Right lung (tissue), 5 donors: ENCODE data around the gene WFIKKN1. TPM values are rescaled to one million over a fixed set of nuclear protein-coding genes. Genes with fewer than 3 reads are reported as not detected.

Experiments used
- DNase-seq, 2 donors: peaks; one replicate each; pipeline ENCODE4 v3.0.0-alpha.2; 2013
- polyA plus RNA-seq, 5 donors: library from polyadenylated mRNA; unstranded; fragments of 120-200 nt; gene quantifications; one replicate each; pipeline versions ENCODE4 v1.2.1 to v1.2.3, GENCODE V29; 2013; ENCODE audit warnings: inconsistent platforms in 1 of 5, low replicate concordance in 1 of 5; ENCODE audit not compliant: insufficient read length in 5 of 5, insufficient read depth in 1 of 5

Gene WFIKKN1
- polyA plus RNA-seq, 5 donors, result 0.20 to 1.2 (median 0.36) TPM

DNA sequence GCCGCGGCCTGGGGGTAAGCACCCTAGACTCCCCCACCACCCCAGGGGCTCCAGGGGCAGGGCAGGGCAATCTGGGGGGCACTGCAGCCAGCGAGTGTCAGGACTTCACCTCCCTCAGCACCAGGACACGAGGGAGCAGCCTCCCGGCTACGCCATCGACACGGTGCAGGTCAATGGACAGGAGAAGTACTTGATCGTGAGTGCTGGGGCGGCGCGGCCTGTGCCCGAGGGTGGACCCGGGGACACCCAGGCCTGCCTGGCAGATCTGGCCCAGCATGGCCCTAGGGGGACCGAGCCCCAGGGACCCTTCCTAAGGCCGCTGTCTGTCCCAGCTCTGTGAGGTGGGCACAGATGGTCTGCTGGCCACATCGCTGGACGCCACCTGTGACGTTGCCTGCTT is 41.6 kb downstream of the WFIKKN1 start:
- DNase-seq, result no peak

DNA sequence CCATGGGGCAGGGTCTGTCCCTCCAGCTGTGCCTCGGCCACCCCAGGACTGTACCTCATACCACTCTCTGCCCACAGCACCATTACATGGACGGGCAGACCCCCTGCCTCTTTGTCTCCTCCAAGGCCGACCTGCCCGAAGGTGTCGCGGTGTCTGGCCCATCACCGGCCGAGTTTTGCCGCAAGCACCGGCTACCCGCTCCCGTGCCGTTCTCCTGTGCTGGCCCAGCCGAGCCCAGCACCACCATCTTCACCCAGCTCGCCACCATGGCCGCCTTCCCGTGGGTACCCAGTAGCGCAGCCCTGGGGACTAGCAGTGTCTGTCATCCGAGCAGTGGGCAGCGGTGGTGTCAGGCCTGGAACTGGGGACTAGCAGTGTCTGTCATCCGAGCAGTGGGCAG is 42.1 kb downstream of the WFIKKN1 start:
- no peak for DNase-seq

DNA sequence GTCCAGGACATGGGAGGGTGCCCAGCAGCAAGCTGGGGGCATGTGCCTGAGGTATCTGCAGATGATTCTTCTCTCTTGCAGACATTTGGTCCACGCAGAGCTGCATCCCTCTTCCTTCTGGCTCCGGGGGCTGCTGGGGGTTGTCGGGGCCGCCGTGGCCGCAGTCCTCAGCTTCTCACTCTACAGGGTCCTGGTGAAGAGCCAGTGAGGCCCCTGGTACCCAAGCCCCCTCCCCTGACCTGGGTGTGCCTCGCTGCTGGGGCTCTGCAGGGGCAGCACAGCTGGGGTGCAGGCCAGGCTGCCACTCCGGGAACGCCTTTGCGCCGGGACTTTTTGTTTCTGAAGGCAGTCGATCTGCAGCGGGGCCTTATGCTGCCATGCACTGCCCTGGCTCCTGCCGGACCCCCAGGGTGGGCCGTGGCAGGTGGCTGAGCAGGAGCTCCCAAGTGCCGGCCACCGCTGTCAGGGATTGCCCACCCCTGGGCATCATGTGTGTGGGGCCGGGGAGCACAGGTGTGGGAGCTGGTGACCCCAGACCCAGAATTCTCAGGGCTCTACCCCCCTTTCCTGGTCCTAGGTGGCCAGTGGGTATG is 42.7 kb downstream of the WFIKKN1 start:
- no peak for DNase-seq

DNA sequence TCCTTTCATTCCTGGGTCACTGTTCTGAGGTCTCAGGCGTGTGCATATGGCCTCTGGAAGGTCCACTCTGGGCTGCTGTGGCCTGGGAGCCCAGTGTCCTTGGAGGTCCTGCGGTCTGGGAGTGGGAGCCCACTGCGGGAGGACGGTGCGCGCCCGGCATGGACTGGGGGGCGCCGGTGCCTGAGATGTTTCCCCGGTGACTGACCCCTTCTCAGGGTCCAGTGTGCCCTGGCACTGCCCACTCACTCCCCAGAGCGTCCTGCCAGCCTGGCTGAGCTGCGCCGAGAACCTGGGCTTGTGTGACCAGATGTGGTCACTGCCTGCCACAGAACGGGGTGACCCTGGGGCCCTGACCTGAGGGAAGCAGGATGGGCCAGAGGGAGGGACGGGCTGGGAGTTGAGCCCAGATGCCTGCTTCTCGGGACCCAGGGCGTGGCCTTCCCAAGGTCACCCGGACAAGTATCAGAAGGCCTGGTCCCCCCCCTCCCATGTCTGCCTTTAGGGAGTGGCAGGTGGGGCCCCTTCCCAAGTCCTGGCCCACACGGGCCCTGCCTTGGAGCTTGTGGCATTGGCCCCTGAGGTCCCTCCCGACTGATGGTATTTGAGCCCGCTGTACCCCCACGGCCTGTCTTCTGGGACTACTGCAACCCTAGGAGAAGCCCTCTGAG is 43.6 kb downstream of the WFIKKN1 start:
- DNase-seq, result no peak

DNA sequence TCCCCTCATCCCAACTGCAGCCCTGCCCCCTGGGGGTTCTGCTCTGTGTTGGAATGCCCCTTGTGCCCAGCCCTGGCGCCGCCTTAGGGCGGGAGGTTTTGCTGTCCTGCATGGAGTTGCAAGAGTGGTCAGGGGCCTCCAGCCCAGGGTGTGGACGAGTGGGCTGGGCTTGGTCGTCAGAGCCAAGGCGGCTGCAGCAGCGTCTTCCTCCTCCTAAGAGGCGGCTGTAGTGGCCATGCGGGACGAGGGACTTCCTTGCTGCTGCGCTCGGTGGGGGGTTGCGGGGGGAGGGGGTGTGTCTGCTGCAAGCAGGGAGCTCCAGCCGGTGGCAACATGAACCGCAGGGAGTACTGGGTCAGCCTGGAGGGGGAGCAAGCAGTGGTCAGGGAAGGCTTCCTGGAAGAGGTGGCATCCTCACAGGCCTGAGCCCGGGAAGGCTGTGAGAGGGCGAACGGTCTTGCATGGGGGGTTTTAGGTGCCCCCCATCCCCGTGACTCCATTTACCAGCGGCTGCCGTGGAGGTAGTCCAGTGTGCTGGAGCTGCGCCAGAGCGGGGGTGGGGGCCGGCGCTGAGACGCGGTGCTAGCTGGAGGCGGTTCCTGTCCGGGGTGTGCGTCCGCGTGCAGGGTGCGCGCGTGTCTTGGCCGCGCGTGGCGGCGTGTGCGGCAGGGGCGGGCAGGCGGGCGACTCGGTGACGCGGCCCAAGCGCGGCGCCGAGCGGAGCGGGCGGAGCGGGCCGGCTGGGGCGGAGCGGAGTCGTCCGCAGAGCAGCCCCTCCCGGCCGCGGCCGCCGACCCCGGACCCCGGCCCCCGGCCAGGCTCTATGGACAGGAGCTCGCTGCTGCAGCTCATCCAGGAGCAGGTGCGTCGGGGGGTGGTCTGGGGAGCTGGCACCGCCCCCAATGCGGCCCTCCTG is 44.4 kb downstream of the WFIKKN1 start, which contains the start of gene RHBDL1:
RHBDL1 (plus strand) TSS at position 704 of the 916 bp plus-strand sequence; CDS start at position 824, 120 bp downstream.
- DNase-seq, result no peak

DNA sequence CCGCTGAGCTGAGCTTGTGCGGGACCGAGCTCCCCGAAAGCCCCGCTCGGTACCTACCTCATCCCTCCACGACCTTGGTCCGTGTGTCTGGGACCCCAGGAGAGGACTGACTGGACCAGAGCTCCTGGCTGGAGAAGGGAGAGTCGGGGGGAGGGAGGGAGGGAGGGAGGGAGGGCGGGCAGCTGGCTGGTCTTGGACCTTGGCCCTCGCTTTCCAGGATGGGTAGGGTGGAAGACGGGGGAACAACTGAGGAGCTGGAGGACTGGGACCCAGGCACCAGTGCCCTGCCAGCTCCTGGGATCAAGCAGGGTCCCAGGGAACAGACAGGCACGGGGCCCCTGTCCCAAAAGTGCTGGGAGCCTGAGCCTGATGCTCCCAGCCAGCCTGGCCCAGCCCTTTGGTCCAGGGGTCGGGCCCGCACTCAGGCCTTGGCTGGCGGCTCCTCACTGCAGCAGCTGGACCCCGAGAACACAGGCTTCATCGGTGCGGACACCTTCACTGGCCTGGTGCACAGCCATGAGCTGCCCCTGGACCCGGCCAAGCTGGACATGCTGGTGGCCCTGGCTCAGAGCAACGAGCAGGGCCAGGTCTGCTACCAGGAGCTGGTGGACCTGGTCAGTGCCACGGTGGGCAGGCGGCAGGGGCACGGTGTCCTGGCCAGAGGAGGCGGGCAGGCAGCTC is 45.2 kb downstream of the WFIKKN1 start:
- DNase-seq, result no peak

DNA sequence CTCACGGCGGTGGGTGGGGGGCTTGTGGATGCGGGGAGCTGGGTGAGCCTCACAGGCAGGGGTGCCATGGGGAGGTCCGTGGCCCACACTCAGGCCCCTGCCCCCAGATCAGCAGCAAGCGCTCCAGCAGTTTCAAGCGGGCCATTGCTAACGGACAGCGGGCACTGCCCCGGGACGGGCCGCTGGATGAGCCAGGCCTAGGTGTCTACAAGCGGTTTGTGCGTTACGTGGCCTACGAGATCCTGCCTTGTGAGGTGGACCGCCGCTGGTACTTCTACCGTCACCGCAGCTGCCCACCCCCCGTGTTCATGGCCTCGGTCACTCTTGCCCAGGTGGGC is 45.7 kb downstream of the WFIKKN1 start:
- DNase-seq, result no peak

DNA sequence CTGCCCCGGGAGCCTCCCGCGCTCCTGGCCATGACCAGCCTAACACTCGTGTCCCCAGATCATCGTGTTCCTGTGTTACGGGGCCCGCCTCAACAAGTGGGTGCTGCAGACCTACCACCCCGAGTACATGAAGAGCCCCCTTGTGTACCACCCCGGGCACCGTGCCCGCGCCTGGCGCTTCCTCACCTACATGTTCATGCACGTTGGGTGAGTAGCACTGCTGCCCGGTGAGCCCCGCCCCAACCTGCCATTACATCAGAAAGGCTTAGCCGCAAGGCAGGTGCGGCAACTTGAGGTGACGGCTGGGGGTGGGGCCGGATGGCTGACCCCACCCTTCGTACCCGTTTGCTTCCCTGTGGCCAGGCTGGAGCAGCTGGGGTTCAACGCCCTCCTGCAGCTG is 46.1 kb downstream of the WFIKKN1 start:
- no peak for DNase-seq

DNA sequence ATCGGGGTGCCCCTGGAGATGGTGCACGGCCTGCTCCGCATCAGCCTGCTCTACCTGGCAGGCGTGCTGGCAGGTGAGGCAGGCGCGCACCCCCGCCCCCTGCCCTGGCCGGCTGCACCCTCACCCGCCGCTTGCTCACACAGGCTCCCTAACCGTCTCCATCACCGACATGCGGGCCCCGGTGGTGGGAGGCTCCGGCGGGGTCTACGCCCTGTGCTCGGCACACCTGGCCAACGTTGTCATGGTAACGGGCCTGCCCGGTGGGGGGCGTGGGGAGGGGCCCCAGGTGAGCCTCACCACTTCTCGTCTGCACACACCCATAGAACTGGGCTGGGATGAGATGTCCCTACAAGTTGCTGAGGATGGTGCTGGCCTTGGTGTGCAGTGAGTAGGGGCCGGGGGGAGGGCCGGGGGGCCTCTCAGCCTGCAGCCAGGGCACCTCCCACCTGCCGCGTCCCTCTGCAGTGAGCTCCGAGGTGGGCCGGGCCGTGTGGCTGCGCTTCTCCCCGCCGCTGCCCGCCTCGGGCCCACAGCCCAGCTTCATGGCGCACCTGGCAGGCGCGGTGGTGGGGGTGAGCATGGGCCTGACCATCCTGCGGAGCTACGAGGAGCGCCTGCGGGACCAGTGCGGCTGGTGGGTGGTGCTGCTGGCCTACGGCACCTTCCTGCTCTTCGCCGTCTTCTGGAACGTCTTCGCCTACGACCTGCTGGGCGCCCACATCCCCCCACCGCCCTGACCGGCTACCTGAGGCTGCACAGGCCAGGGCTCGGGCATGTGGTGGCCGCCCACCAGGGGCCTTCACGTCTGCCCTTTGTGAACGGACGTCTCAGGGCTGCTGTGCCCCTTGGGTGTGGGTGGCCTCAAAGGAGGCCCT is 46.8 kb downstream of the WFIKKN1 start:
- DNase-seq, result no peak

DNA sequence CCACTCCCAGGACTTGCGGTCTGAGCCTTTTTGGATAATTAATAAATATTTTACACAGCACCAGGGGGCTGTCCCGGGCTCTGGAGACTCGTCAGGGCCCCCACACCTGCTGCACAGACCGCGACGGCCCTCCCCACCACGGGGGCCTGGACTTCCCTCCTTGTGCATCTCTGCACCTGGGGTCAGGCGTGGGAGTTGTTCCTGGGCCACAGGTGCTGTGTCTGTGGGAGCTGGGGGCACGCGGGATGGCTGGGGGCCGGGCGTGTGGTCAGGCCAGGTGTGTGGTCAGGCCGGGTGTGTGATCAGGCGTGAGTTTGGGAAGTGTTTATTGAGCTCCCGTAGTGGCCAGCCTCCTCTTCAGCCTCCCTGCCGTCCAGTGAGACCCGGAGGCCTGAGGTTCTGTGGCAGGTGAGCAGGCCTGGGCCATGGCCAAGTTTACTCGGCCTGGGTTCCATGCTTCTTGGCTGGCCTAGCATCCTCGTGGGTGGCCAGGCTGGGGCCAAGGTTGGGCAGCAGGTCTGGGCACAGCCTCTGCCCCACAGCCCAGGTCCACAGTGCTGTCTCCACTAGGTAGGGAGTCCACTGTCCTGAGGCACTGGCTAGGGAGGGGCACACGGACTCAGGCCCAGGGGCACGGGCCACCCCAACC is 47.5 kb downstream of the WFIKKN1 start:
- DNase-seq, result no peak

DNA sequence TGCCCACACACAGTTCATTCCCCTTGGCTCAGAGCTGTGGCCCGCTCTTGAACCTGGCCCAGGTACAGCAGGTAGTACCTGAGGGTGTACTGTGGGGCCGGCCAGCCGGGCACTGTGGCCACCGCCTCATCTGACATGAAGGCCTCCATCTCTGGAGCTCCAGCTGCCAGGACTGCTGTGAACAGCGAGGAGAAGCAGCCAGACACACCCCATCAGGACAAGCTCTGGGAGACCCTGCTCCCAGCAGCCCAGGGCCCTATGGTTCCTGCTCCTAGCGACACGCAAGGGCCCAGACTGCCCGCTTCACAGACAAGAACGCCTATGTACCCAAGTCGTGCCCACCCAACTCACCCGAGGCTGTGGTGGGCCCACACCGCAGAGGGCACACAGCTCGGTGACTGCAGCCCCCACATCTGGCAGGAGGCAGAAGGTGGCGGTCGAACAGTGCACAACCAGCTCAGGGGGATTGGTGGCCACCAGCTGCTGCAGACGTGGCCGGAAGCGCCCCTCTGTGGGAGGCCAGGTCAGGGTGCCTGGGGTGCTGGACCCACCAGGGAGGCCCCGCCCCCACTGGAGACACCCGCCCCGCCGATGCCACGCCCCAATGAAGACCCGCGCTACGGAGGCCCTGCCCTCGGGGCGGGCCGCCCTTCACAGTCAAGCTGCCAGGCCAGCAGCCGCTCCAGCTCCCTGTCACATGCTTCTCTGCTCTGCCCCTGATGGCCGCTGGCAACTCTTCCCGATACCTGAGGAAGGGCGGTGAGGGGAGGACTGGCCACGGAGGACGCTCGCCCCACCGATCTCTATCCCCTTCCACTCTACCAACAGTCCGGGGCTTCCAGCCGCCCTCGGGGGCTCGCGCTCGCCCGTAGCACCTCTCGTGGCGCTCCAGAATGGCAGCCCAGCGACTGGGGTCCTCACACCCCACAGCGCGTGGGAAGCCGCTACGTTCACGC is 48.4 kb downstream of the WFIKKN1 start:
- peak; percentile 81 to 83 for DNase-seq

DNA sequence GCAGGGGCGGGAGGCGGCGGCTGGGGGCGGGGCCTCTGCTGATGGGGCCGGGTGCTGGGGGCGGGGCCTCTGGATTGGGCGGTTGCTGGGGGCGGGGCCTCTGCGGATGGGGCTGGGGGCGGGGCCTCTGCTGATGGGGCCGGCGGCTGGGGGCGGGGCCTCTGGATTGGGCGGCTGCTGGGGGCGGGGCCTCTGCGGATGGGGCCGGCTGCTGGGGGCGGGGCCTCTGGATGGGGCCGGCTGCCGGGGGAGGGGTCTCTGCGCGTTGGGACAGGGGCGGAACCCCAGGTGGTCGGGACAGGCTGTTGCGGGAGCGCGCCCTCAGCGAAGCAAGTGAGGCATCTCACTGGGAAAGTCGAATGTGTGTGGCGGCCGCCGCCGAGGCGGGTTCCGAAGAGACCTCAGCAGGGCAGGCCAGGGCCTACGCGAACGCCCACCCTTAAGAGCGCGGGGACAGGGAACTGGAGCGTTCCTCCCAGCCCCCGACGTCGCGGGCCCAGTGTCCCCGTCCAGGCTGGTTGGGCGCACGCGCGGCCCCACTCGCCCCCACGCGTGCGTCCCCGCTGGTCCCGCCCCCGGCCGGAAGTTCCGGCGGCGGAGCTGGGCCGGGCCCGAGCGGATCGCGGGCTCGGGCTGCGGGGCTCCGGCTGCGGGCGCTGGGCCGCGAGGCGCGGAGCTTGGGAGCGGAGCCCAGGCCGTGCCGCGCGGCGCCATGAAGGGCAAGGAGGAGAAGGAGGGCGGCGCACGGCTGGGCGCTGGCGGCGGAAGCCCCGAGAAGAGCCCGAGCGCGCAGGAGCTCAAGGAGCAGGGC is 49.2 kb downstream of the WFIKKN1 start, which contains the start of gene STUB1:
STUB1 (plus strand) TSS at position 597 of the 811 bp plus-strand sequence; CDS start at position 713, 116 bp downstream.
- DNase-seq, result peak; percentile 77 to 83

DNA sequence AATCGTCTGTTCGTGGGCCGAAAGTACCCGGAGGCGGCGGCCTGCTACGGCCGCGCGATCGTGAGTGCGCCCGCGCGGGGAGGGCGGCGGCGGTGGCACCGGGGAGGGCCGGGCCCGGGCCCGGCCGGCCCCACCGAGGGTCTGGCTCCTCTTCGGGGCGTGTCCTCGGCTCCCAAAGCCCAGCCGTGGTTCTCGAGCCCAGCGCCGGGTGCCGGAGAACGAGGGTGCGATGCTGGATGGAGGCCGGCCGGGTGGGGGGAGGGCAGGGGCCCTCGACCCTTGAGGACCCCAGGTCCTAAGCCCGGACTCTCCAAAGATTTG is 49.8 kb downstream of the WFIKKN1 start:
- no peak for DNase-seq

DNA sequence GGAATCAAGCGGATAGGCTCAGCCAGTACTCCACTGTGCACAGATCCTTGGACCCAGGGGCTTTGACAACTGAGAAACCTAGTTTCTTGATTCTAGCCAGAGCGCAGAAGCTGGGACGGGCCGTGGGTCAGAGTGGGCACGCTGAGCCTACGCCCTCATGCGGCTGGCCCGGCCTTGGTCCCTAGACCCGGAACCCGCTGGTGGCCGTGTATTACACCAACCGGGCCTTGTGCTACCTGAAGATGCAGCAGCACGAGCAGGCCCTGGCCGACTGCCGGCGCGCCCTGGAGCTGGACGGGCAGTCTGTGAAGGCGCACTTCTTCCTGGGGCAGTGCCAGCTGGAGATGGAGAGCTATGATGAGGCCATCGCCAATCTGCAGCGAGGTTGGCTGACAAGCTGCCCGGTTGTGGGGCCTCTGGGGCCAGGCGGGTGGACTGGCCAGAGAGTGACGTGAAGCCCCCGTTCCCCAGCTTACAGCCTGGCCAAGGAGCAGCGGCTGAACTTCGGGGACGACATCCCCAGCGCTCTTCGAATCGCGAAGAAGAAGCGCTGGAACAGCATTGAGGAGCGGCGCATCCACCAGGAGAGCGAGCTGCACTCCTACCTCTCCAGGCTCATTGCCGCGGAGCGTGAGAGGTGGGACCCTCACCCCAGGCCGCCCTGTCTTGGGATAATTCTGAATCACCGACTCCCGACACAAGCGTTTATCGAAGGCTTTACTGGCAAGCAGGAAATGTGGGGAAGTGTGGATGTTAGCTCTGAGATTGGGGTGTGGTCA is 50.4 kb downstream of the WFIKKN1 start:
- no peak for DNase-seq

DNA sequence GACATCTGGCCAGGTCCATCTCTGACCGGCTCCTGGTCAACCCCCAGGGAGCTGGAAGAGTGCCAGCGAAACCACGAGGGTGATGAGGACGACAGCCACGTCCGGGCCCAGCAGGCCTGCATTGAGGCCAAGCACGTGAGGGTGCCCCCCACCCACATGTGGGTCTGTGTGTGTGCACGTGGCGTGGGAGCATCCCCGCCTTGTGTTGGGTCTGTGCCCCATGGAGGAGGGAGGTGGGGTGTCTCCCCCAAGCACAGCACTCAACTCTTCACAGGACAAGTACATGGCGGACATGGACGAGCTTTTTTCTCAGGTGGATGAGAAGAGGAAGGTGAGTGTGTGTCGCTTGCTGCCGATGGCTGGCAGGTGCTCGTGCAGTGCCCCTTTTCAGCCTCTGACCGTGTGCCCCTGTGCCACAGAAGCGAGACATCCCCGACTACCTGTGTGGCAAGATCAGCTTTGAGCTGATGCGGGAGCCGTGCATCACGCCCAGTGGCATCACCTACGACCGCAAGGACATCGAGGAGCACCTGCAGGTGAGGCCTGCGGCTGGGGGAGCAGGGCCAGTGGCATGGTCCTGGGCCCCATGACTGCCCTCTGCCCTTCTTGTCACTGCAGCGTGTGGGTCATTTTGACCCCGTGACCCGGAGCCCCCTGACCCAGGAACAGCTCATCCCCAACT is 51.1 kb downstream of the WFIKKN1 start:
- DNase-seq, result no peak

DNA sequence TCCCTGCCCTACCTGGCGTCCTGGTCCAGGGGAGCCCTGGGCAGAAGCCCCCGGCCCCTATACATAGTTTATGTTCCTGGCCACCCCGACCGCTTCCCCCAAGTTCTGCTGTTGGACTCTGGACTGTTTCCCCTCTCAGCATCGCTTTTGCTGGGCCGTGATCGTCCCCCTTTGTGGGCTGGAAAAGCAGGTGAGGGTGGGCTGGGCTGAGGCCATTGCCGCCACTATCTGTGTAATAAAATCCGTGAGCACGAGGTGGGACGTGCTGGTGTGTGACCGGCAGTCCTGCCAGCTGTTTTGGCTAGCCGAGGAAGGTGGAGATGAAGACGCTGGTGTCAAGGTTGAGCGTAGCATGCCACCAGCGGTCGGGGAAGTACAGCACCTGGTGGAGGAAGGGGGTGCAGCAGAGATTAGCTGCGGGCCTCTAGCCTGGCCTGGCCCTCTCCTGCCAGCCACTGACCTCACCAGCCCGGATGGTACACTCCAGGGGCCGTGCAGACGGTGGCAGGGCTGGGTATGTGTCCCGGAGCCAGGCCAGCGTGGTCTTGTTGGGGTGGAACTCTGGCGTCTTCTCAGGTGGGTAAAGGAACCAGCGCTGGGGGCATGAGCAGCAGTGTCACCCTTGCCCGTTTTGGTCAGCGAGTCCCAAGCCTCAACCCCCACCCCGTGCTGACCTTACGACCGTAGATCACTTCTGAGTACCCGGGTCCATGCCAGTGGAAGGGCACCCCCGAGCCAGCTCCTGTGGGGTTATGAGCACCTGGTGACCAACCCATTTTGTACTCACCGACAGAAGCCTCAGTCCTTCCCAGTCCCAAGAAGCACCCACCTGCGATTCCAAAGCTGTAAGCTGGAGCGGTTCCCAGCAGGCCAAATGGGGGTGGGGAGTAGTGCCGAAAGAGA is 52.0 kb downstream of the WFIKKN1 start:
- no peak for DNase-seq
